Right hindlimb (tissue), 1 donor: ENCODE results near the gene ASTE1.
"Not testable (repeated sequence)": the region's sequence is repeated elsewhere in the genome, so short reads cannot be mapped to it uniquely, and the experiment has no call there.

Experiments
- DNase-seq: peaks from one replicate; pipeline ENCODE4 v3.0.0-alpha.2; 2018

ASTE1 gene, protein sequence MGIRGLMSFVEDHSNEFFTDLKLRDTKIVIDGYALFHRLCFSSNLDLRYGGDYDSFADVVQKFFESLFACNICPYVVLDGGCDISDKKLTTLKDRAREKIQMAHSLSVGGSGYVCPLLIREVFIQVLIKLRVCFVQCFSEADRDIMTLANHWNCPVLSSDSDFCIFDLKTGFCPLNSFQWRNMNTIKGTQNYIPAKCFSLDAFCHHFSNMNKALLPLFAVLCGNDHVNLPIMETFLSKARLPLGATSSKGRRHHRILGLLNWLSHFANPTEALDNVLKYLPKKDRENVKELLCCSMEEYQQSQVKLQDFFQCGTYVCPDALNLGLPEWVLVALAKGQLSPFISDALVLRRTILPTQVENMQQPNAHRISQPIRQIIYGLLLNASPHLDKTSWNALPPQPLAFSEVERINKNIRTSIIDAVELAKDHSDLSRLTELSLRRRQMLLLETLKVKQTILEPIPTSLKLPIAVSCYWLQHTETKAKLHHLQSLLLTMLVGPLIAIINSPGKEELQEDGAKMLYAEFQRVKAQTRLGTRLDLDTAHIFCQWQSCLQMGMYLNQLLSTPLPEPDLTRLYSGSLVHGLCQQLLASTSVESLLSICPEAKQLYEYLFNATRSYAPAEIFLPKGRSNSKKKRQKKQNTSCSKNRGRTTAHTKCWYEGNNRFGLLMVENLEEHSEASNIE

DNA sequence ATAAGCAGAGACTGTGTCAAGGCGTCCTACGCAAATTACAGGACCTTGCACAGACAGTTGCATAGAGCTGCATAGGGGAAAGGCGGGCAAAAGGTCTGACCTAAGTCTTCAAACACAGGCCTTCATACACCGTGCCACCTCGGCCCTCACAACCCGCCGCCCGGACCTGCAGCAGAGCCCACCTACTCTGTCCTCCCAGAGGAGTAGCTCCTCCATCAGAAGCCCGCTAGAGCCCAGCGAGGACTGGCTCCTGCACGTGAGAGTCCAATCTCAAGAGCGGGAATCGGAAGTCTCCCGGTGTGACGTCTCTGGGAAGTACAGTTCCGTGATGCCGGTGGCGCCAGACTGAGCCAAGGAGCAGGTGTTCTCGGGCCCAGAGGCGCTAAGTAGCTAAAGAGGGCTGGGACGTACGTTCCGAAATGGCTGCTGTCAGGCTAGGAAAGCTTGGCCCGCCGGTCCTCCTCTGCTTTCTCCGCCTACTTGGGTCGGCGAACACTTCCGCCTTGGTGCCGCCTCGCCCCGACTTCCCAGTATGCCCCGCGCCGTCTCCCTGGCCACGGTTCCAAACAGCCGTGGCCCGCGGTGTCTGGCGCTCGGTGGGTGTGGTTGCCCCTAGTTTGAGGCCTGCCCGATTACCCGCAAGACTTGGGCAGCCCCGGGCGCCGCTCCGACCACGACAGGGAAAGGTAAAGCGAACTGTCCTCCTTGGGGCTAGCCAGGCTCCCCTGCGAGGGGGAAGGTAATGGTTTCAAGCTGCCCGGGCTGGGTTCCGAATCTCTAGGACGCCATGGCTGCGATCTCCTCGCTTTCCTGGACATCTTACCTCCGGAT is at the start of gene ASTE1, which contains the start of gene NEK11:
Gene ASTE1, minus strand, starts transcription at position 505 of the 831 bp plus-strand sequence. CDS start 1,519 bp downstream, outside the sequence.
Gene NEK11, plus strand, starts transcription at position 557 of the 831 bp plus-strand sequence. CDS start 2,832 bp downstream, outside the sequence.
- peak; percentile 96 for DNase-seq

DNA sequence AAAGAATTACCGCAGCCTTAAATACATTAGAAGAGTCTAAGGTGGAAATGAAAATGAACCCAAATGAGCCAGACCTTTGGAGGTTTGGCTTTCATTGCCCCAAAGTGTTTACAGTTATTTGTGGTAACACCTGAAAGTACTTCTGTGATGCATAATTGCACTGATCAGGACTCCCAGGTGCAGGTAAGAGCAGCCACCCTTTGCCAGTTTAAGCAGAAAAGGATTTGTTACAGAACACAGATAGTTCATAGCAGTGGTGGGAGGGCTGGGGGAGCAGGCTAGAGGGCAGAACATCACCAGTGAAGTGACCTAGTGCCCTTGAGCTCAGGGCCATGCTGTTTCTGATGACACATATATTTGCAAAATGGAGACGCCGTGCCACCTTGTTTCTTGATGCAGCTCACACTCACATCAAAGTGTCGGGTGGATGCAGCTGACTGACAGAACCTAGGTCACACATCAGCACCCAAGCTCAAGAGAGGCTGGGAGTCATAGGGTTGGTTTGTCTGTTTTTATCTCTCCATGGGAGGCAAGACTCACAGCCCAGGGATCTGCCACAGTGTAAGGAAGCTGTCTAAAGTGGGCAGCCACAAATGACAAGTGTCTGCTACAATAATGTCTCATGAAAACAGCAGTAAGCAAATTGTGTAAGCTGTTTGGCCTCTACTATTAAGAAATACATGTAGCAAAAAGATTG is 49.2 kb upstream of the ASTE1 start:
- no peak for DNase-seq

DNA sequence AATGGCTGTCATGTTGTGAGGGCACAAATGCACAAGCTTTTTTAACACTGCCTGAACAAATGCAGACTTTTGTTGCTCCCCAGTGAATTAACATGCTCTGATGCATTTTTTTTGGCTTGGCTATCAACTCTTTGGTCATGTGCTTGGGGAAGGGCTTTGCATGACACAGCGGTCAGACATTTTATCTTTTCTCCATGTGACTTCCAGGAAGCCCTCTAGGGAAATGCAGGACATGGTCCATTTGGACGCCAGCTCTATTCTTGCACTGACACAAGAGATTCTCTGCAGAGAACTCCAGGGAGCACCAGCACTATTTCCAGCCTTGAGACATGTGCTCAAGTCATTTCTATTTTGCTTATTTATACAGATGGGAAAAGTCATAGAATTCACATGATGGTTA is 46.2 kb upstream of the ASTE1 start:
- no peak for DNase-seq

DNA sequence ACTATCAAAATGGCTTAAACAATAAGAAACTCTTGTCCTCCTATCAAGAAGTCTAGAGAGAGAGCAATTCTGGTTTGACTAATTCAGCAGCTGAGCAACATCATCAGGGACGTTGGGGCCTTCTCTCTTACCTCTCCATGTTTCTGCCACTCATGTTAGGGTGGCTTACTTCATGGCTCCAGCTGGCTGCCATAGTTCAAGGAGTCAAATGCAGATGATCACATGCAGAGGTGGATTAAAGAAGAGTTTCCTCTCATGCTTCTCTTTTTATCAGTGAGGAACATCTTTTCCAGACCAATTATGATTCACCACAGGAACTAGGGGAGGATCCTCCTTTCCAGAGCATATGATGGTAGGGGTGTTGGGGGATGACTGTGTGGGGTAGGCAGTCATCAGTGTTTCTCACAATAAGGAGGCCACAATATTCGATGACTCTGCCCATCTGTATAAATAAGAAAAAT is 45.5 kb upstream of the ASTE1 start:
- DNase-seq: no peak

DNA sequence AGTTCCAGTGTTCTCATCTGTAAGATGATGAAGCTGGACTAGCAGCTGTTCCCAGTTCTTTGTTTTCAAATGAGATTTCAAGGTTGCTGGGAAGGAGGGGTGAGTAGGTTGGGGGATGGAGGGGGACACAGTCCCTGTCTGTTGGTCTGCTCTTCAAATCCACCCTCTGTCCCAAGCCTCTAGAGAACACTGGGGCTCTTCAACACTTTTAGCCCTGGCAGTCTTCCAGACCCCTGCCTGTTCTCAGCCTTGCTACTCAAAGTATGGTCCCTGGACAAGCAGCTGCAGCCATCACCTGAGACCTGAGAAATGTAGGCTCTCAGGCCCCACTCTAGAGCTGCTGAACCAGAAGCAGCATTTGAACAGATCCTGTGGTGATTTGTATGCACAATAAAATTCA is 41.4 kb upstream of the ASTE1 start:
- DNase-seq: no peak

DNA sequence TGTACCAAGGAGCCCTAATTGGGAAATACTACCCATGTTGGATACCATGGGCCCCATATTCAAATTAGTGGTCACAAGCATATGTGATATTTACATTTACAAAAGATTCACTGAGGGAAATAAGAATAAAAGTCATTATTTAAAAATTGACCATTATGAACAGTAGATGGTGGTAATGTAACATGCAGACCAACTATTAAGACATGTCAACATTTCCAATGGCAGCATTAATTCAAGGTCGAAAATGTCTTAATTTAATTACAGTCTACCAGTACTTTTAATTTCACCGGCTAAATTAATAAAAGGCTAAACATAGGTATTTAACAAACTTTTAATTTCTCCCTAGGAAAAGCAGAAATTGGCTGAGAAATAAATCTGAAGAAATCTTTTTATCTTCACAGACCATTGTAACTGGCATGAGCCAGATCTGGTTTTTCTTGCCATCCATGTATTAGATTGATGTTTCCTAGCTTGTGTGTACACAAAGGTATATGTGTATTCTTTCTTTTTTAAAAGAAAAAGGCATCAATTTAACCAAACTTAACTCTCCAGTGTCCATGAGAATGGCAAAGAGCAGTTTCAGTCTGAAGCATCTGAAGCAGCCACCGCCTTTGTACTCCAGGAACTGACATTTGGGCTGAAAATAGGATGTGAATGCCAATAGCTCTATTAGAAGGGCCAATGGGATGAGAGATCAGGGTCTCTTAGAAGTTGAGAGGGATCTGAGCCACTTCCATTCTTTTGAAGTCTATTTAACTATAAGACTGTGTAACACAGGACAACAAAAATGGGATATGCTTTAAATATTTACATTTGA is 26.6 kb upstream of the ASTE1 start:
- DNase-seq: no peak

DNA sequence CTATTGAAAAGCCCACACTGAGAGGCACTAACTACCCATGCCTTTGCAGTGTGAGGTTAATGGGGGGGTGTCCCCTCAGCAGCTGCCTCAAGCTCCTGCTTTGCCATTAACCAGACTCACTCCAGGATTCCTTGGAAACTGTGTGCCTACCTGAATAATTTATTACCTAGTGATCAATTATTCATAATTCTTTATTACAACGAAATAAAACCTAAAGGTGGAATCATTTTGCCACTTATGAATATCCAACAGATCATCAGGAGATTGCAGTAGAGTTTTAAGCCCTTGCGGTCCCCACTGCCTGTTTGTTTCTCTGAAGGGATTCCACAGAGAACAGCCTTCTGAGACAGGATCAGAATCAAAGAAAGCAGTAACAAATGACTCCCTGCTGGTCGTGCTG is 23.4 kb upstream of the ASTE1 start:
- DNase-seq: no peak

DNA sequence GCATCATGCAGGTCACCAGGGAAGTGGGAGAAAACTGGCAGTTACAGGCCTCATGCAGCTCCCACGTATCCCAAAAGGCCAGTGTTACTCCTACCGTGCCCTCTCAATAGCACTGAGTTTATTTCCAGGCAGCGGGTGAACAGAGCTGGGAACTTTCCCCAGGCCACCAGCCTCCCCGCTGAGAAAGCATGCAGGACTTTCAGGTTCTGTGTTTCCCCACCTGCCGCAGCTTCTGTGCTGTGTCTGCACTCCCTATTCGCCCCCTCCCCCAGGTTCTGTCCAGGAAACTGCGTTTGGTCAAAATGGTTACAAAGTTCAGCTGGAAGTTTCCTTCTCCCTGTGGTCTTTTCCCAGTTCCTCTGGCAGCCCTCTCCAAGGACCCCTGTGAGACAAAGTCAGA is 21.4 kb upstream of the ASTE1 start:
- DNase-seq: no peak

DNA sequence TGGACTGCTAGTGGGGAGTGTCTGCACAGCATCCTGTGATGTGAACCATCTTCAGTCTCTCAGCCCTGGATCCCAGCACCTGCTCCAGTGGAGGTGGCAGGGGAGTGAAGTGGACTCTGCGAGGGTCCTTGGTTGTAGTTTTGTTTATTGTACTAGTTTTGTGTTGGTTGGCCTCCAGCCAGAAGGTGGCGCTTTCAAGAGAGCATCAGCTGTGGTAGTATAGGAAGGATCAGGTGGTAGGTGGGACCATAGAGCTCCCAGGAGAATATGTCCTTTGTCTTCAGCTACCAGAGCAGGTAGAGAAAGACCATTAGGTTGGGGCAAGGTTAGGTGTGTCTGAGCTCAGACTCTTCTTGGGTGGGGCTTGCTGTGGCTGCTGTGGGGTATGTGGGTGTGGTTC is 21.0 kb upstream of the ASTE1 start:
- DNase-seq: no peak

DNA sequence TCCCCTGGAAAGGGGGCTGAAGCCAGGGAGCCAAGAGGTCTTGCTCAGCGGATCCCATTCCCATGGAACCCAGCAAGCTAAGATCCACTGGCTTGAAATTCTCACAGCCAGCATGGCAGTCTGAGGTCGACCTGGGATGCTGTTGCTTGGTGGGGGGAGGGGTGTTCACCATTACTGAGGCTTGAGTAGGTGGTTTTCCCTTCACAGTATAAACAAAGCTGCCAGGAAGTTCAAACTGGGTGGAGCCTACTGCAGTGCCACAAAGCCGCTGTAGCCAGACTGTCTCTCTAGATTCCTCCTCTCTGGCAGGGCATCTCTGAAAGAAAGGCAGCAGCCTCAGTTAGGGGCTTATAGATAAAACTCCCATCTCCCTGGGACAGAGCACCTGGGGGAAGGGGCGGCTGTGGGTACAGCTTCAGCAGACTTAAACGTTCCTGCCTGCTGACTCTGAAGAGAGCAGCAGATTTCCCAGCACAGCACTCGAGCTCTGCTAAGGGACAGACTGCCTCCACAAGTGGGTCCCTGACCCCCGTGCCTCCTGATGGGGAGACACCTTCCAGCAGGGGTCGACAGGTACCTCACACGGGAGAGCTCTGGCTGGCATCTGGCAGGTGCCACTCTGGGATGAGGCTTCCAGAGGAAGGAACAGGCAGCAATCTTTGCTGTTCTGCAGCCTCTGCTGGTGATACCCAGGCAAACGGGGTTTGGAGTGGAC is 15.8 kb upstream of the ASTE1 start:
- not testable (repeated sequence) for DNase-seq

DNA sequence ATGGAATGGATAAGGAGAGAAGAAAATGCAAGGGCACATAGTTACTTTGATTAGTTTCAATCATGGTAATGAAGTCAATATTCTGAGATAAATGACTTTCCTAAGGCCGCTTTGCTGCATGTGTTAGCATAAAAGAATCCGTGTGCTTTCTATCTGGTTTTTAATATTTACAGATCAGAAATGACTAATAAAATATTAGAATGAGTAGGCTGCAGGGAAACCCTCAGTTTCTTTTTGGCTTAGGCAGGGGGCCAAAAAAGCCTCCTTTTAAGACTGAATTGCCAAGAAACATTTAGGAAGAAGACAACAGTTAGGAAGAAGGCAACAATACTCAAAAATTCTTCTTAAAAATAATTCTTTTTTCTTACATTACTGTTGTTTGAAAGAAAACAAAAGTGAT is 11.7 kb upstream of the ASTE1 start:
- no peak for DNase-seq

DNA sequence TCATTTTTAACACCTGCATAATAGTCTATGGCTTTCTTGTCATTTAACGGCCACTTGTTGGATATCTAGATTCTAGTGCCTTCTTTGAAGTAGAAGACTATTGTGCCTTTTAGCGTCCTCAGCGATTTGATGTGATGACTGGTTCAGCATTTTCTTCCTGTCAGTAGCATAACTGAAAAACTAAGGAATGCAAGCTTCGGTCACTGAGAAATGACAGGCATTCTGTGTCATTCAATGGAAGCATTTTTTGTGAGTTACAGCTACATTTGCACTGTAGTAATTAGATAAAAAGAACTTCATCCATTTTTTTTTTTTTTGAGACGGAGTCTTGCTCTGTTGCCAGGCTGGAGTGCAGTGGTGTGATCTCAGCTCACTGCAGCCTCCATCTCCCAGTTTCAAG is 10.4 kb upstream of the ASTE1 start:
- DNase-seq: no peak

DNA sequence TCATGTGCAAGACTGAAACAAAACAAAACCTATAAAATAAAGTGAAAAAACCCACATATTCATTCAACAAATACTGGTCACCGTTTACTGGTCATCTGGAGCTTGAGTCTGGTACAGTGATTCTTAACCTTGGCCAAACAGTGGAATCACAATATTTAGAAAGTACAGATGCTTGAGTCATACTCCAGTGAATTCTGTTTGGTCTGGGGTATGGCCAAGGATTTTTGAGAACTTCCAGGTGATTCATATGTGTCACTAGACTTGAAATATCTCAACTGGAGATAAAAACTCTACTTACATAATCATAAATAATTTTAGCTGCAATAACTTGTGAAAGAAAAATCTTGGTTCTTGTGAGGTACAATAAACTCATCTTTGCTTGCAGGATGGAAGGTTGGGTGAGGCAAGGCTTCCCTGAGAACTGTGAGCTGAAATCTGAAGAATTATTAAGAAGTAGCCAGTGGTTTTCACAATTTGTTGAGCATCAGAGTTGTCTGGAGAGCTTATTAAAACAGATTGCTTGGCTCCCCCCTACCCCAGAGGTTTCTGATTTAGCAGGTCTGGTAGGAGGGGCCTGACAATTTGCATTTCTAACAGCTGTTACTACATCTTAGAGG is 9.7 kb upstream of the ASTE1 start:
- no peak for DNase-seq

DNA sequence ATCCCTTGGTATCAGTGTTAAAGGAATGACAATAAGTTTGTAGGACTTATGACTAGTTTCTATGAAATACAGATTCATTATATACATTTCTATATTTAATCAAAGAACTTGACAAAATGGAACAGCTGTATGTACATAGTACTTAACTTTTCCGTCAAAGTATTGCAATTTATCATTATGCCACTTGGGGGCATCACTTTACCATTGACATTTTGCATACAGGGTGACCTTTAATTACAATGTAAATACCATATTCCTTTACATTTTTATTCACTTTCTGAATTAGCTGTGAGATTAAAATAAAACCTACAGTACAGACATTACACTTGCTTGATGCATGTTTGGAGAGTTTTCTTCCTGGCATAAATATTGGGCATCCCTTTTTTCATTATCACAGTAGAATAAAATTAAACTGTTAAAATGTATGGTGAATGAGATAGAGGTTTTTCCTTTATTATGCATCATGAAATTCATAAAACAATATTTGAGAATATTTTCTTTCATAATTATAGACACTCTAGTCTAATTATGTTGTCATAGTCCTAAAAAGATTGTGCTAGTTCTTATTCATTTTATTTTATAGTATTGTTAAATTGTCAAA is 7.0 kb upstream of the ASTE1 start:
- DNase-seq: no peak

DNA sequence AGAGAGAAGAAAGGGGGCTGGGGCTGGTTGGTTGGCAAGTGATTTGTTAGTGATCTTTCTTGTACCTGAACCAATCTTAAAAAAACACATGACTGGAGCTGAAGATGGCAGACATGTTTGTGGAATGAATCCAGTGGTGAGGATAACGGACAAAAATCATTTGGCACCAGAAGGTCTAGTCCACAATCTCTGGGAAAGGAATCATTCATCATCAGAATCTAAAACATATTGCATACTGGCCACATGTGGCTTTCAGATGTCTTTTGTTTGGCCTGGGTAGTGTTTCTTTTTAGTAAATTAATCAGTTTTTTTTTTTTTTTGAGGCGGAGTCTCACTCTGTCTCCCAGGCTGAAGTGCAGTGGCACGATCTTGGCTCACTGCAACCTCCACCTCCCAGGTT is 5.0 kb upstream of the ASTE1 start:
- no peak for DNase-seq

DNA sequence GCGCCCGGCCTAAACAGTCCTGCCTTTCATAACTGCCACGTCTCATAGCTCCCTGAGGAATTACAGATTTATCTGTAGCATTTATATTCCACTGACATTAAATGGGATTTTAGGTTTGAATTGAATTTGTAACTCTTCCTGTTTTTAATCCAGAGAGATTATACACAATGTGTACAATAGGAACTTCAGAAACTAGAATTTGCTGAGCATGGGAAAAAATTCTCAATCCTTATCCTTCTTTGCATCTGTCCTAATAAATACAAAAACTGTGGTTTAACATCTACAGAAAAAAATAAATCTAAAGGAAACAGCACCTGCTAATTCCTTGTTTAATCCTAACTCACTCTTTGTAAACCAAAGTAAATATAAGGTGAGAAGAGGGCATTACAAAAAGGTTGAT is 2.2 kb upstream of the ASTE1 start:
- DNase-seq: no peak

DNA sequence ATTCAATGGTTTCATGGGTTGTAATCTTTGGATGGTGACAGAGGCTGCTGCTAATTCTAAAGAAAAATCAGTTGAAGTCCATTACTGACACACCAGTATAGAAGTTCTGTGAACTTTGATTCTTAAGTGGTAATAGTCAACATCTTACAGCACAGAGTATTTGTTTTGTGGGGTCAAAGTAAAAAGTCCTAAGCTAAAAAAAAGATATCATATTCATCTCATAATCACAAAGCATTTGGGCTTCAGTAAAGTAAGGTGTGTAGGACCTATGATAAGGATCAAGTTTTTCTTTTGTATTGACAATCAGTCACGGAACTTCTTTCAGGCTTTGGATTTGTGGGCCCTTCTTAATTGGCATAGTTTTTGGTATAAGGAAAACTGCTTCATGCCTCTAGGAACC is 1.1 kb downstream of the ASTE1 start:
- DNase-seq: no peak

DNA sequence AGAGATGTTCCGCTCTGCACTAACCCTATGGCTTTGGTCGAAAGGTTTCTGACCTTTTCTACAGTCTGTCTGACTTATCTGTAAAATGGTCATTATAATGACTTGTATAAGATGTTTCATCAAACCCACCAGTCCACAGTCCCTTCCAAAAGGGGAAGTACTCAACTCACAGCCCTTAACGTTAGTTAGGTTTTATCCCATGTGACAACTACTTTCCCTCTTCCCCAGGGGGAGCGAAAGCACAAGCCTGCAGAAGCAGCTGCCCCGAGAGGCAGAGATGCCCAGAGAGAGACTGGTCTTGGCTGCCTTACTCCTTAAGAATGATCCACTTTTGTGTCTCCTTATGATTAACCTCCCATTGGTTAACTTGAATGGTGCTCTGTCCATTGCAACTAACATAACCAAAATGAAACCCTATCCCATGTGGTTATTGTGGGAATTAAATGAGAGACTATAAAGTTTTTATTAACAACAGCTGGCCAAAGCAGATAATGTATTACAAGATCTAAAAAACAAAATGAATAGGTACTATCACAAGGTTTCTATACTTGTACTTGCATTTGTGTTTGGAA is 6.4 kb downstream of the ASTE1 start:
- no peak for DNase-seq

DNA sequence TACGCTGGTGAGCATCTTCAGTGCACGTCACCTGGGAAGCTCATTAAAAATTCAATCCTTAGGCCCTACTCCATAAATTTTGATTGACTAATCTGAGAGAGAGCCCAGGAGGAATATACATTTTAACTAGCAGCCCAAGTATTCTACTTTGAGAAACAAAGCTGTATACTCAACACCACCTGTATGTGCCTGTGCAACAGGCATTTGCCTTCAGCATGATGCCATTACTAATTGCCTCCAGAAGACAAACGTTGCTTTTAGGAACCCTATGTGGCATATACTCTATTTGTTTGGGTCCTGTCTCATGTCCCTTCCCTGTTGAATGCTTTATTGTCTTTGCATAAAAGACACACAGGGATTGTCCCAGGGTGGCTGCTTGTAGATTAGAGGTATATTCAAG is 7.7 kb downstream of the ASTE1 start:
- no peak for DNase-seq

DNA sequence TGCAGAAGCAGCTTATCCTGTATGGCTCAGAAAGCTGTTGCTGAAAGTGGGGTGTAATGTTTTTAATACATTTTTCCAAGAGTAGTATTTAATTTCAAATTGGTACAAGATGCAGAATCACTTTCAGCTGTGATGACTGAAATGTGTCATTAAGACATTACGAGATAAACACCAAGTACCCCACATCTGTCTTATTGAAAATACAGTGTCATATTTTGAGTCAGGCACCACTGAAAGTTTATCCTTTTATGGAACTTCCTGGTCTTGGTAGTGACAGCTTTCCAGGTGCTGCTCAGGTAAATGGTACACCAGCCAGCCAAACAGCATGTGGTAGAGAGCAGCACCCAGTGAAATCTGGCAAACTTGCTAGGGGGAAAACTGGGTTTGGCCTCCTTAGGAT is 16.9 kb downstream of the ASTE1 start:
- no peak for DNase-seq
